RPMI7951 (cell line): ENCODE results near the gene TSG101. TPM values are rescaled to one million over a fixed set of nuclear protein-coding genes. Genes with fewer than 3 reads are reported as not detected.
A peak's percentile ranks its signal among the peaks of the same experiment; 100 is the strongest.

Experiments
- DNase-seq: peaks from one replicate; pipeline ENCODE4 v3.0.0-alpha.2; 2012; ENCODE audit warnings: low read depth
- total RNA-seq: library from RNA; depleted of rRNA; stranded (reverse); fragments of >200 nt; shearing (Covaris generic); gene quantifications from 2 replicates; pipeline ENCODE4 v1.2.3, GENCODE V29; 2014; rRNA removed

The TSG101 gene
- 87.9 and 90.1 TPM in 2 replicates for total RNA-seq

GRCh38 chr11:18526521-18527296 is at the start of gene TSG101:
Gene TSG101, minus strand, starts transcription at chr11:18526942. Its CDS starts 126 bp downstream, at chr11:18526816.
- peak; percentile 90 for DNase-seq

DNA sequence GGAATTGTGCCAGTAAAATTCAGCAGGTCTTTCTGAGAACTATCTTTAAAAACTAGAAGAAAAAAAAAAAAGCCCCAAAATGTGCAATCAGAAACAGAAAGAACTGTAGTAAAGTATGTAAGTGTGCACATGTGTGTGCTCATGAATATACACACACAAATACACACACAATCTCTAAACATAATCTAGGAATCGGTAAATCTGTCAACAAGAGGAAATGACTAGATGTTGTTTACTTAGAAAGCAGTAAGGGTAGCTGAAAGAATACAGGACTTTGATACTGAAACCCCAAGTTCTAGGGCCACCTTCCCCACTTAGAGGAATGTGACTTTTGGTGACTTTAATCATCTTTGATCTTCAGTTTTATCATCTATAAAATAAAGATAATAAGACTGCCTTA is 48.6 kb upstream of the TSG101 start:
- DNase-seq = no peak

- no peak for DNase-seq
Observed at GRCh38 chr11:18567081-18567480, 40.3 kb upstream of the TSG101 start.

GRCh38 chr11:18566406-18566805 is 39.7 kb upstream of the TSG101 start:
- no peak for DNase-seq

- DNase-seq = no peak
Observed at GRCh38 chr11:18564149-18564548, 37.4 kb upstream of the TSG101 start.

DNA sequence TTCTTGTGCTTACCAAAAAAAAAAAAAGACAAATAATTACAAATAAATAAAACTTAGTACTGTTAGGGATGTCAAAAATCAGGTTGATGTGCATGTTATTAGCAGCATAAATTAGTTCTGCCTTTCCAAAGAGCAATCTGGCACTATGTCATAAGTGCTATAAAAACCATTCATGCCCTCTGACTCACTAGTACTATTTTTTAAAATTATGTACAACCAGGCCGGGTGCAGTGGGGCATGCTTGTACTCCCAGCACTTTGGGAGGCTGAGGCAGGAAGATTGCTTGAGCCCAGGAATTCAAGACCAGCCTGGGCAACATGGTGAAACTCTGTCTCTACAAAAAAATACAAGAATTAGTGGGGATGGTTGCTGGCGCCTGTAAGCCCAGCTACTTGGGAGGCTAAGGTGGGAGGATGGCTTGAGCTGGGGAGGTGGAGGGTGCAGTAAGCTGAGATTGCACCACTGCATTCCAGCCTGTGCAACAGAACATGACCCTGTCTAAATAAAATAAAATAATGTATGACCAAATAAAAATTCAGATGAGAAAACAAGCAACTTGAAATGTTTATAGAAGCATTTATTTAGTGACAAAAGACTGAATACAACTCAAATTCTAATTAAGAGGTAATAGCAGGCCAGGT is 36.5 kb upstream of the TSG101 start:
- DNase-seq = no peak

DNA sequence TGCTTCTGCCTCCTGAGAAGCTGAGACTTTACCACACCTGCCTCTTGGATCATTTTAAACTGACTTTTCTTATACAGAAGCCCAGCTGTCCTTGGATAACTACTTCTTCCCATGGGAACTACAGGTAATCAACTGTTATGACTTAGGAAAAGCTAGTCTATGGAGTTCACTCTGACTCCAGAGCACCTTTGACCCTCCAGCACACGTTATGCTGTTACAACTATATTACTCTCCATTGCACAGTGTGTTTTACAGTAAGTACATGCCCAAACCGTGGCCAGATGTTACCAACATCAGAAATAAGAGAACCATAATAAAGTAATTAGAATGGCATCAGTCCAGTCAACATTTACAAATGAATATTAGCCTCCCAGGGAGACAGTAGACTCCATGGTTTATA is 21.3 kb upstream of the TSG101 start:
- DNase-seq = no peak

DNA sequence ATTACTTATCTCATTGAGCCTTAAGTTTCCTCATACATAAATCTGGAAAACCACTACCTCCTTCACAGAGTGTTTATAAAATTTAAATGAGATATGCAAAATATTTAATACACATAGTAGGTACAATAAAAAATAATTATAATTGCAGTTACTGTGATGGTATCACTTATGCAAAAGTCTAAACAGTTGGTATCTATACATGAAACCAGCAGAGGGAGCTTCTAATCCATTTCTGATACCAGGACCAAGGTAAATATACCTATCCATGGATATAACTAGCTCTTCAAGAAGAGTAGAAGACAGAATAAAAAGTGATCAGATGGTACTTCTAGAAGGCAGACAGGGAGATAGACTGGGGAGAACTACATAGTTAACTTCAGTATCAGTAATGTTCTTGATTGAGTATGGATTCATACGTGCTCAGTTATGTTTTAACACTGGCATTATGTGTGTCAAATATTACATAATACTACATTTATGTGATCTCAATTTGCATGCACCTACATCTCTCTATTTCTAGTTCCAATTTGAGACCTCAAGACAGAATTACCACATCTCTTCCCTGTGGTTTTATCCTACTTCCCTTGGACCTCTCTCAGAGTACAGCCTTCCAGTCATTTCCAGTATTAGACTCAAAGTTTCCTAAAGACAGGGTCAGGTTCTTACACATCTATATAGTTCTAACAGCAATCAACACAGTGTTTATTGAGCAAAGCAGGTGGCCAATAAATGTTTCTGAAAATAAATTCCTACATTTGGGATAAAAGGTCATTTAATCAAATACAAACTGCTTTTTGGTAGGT is 13.7 kb upstream of the TSG101 start:
- peak; percentile 21 for DNase-seq

DNA sequence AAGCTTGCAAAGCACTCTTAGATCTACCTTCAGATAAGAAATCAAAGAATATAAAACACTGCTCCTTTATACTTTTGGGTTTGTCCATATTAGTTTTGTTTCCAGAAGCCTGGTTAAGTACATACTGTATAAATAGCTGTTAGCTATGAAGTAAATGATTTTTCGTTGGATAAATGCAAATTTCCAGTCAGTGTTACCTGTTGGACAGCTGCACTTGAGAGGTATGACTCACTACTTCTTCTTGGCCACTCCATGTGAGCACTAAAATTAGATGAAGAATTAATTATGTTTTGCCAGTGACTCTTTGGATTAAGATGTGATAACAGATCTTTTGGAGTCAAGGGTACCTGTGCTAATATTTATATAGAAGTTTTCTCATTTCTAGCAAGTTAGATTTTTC is 9.5 kb upstream of the TSG101 start:
- no peak for DNase-seq

- DNase-seq = no peak
Observed at GRCh38 chr11:18534245-18534644, 7.5 kb upstream of the TSG101 start.

GRCh38 chr11:18533365-18533764 is 6.6 kb upstream of the TSG101 start:
- no peak for DNase-seq

DNA sequence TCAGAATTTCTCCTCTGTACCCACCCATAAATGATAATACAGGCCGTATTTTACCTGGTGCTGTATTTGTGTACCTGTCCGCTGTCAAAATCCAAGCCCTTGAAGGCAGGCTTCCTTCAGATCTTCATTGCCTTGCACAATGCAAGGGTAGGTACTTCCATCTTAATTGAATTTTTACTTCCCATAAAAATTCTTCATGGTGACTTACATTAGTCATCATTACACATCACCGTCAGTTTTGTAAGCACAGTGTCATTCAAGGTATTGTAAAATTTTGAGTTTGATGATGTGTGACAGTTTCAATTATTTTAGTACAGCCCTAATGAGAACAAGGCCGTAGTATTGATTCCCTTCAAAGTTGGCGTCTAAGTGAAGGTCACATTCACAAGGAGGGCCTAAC is 770 bp upstream of the TSG101 start:
- DNase-seq = peak; percentile 17

DNA sequence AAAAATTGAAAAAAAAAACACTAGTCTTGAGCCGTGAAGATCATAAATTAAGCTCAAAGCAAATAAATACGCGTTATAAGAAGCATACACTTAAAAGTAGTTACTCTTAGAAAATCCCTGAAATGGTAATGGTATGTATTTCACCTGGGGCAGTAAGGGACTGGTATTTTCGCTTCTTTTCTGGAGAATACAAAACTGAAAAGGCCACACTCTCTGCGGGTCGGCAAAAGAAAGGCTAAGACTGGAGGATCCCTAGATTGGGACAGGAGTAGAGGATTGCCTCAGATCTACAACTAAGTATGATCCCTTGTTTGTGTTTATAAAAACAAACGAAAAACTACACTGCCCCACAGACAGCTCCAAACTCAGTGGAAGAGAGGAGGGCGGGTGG is 617 bp downstream of the TSG101 start:
- DNase-seq = no peak

- no peak for DNase-seq
Observed at GRCh38 chr11:18524248-18524647, 2.5 kb downstream of the TSG101 start.

DNA sequence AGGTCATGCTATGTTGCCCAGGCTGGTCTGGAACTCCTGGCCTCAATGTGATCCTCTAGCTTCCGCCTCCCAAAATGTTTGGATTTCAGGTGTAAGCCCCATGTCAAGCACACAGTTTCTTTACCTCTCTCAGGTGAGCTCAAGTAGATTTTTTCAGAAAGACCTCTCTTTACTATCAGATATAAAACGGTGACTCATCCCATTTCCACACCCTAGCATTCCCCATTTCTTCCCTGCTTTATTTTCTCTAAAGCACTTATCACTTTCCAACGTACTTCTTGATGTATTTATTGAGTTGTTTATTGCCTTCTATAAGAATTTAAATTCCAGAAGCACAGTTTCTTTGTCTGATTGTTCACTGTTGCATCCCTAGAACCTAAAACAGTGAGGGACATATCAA is 3.7 kb downstream of the TSG101 start:
- no peak for DNase-seq

DNA sequence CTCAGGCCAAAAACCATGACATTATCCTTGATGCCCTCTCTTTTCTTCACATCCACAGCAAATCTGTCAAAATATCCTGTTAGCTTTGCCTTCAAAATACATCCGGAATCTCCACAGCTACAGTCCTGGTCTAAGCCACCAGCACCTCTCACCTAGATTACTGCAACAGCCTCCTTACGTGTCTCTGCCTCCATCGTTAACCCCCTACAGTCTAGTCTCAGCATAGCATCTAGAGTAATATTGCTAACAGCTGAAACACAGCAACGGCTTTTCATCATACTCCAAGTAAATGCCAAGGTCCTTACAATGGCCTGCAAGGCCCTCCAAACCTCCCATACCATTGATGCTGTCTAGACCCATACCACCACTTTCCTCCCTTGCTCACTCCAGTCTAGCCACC is 4.4 kb downstream of the TSG101 start:
- DNase-seq = no peak

- no peak for DNase-seq
Observed at GRCh38 chr11:18521122-18521521, 5.6 kb downstream of the TSG101 start.

DNA sequence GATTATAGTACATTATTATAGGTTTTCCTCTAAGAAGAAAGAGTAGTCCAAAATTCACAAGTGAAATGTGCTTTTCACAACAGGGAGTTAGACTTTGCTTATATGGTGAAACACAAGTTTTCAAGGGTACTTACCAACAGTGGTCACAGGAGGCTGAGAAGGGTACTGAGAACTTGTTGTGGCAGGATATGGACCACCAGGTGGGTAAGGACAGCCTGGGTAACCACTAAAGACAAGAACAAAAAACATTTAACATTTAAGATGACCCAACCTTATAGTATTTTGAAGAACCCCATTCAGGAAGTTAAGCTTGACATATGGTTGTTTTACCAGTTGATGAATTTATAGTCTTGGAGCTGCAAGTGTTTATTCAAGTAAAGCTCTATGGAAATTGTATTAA is 24.4 kb downstream of the TSG101 start:
- DNase-seq = no peak

GRCh38 chr11:18501629-18502028 is 25.1 kb downstream of the TSG101 start:
- DNase-seq = no peak

DNA sequence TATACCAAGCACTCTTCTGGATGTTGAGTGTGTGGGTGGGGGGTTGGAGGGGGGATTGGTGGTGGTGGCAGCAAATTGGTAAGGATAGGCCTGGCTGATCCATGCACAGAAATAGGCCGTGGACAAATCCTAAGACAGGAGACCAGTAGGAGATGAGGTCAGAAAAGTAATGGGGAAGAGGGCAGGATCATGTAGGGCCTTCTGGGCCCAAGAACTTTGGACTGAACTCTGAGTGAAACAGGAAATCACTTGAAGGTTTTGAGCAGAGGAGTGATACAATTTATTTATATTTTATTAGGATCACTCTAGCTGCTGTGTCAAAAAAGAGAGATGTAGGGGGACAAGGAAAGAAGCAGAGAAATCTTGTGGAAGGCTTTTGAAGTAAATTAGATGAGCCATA is 28.7 kb downstream of the TSG101 start:
- DNase-seq = no peak

GRCh38 chr11:18495703-18496102 is 31.0 kb downstream of the TSG101 start:
- DNase-seq = no peak

DNA sequence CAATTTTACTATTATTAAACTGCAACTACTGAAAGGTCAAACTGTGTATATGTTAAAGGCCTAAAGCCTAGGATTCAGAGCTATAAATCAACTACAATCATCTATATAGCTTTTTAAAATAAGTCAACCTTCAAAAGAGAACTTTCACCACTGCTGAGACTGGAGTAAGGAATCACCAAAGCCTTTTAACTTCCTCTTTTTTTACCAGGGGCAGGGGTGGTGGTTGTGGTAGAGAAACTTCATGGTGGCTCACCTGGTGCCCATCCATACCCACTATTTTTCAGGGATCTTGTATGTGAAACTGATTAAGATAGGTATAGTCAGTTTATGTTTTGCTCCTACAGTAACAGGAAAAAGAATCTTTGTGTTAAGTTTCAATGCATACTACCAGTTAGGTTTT is 31.5 kb downstream of the TSG101 start:
- no peak for DNase-seq

- DNase-seq = no peak
Observed at GRCh38 chr11:18493310-18493709, 33.4 kb downstream of the TSG101 start.
